Smooth muscle cell (in vitro differentiated cells): ENCODE results near the gene ADAMTSL2. TPM values are rescaled to one million over a fixed set of nuclear protein-coding genes. Genes with fewer than 3 reads are reported as not detected.

Experiments used
- DNase-seq: peaks from one replicate; lab custom pipeline; 2025; ENCODE audit not compliant: unreplicated experiment; lab: John Stamatoyannopoulos, UW
- H2AFZ ChIP-seq: fragments of 200-600 bp; sonication (generic); 2 replicates; pipeline ENCODE4 v1.6.0; 2016; ENCODE audit warnings: antibody characterized with exemption, low read depth, mild to moderate bottlenecking
- H3F3A ChIP-seq: fragments of 200-600 bp; sonication (generic); 2 replicates; pipeline ENCODE4 v1.6.0; 2017; ENCODE audit warnings: antibody characterized with exemption, low read depth
- H3K27ac ChIP-seq: fragments of 200-600 bp; sonication (generic); 2 replicates; pipeline ENCODE4 v1.5.1; 2016; ENCODE audit warnings: low read depth, mild to moderate bottlenecking
- H3K27me3 ChIP-seq: fragments of 200-600 bp; sonication (generic); 2 replicates; pipeline ENCODE4 v1.6.1; 2016; ENCODE audit warnings: low read depth, mild to moderate bottlenecking
- H3K36me3 ChIP-seq: fragments of 200-600 bp; sonication (generic); 2 replicates; pipeline ENCODE4 v1.5.1; 2016; ENCODE audit warnings: low read depth
- H3K4me1 ChIP-seq: fragments of 200-600 bp; sonication (generic); 2 replicates; pipeline ENCODE4 v1.5.1; 2016; ENCODE audit warnings: low read depth
- H3K4me2 ChIP-seq: fragments of 200-600 bp; sonication (generic); 2 replicates; pipeline ENCODE4 v1.6.0; 2016; ENCODE audit warnings: mild to moderate bottlenecking
- H3K4me3 ChIP-seq: fragments of 200-600 bp; sonication (generic); 2 replicates; pipeline ENCODE4 v1.5.1; 2016; ENCODE audit warnings: mild to moderate bottlenecking
- H3K79me2 ChIP-seq: fragments of 200-600 bp; sonication (generic); 2 replicates; pipeline ENCODE4 v1.6.0; 2016; ENCODE audit warnings: low read depth, mild to moderate bottlenecking
- H3K9ac ChIP-seq: fragments of 200-600 bp; sonication (generic); 2 replicates; pipeline ENCODE4 v1.6.0; 2016; ENCODE audit warnings: low read depth
- H3K9me3 ChIP-seq: fragments of 200-600 bp; sonication (generic); replicated peaks from 2 replicates; pipeline ENCODE4 v1.5.1; 2016; ENCODE audit warnings: low read depth
- H4K20me1 ChIP-seq: fragments of 200-600 bp; sonication (generic); 2 replicates; pipeline ENCODE4 v1.6.0; 2016; ENCODE audit warnings: low read depth
- WGBS: methylation state at CpG from one replicate; pipeline ENCODE4 v1.1.7; 2016; ENCODE audit warnings: low lambda C conversion rate; 5-methylcytosine and 5-hydroxymethylcytosine counted together
- polyA plus RNA-seq: library from polyadenylated mRNA; unstranded; fragments of >200 nt; fragmentation: Nextera tagmentation; extraction: Ambion mirVana; gene quantifications from 2 replicates; pipeline ENCODE4 v1.2.1, GENCODE V29; 2016
- total RNA-seq: library from RNA; depleted of rRNA; stranded (reverse); fragments of >200 nt; gene quantifications from 2 replicates; pipeline ENCODE4 v1.2.3, GENCODE V29; 2014
- TF ChIP-seq, protein P1 (sequence below): fragments of 200-600 bp; sonication (generic); IDR thresholded peaks from 2 replicates; pipeline ENCODE4 v1.5.1; 2017; ENCODE audit warnings: borderline replicate concordance, mild to moderate bottlenecking, antibody characterized with exemption; ENCODE audit not compliant: insufficient read depth, poor library complexity, severe bottlenecking

The ADAMTSL2 gene
- total and polyA plus RNA-seq, 2 experiments from 2014 or later: 8.1 to 10.5 TPM

DNA sequence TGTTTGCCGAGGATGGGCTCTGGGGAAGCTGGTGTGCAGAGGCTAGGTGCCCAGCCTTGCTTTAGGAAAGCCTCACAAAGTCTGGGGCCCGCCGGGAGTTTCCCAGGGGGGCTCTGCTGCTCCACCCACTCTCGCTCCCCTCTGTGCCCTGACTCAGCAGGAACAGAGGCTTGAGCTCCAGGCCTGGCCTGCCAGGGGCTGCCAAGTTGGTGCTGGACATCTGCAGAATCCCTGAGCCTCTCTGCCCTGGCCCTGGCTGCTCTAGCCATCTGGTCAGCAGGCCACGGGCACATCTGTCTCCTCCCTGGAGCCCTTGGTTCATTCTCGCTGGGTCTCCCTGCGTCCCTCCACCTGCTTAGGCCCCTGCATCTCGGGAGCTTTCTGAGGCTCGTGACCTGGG lies 647 bp upstream of the ADAMTSL2 start:
- Histone ChIP-seq H3K9me3 (no peaks in the 10 kb centered on the region), H3K36me3 (no peaks in the 10 kb centered on the region), H3F3A (no peaks in the 10 kb centered on the region), H3K79me2 (peaks cover 4% of the 10 kb centered on the region), H3K27ac (no peak overlapping the region), H3K4me2 (peak overlapping the region; percentile 91), H3K9ac (no peak overlapping the region), H2AFZ (peak overlapping the region; percentile 45), H4K20me1 (no peaks in the 10 kb centered on the region), H3K4me1 (peaks cover 12% of the 10 kb centered on the region), H3K27me3 (no peaks in the 10 kb centered on the region), H3K4me3 (peak overlapping the region; percentile 46)
- TF ChIP-seq, protein P1, sequence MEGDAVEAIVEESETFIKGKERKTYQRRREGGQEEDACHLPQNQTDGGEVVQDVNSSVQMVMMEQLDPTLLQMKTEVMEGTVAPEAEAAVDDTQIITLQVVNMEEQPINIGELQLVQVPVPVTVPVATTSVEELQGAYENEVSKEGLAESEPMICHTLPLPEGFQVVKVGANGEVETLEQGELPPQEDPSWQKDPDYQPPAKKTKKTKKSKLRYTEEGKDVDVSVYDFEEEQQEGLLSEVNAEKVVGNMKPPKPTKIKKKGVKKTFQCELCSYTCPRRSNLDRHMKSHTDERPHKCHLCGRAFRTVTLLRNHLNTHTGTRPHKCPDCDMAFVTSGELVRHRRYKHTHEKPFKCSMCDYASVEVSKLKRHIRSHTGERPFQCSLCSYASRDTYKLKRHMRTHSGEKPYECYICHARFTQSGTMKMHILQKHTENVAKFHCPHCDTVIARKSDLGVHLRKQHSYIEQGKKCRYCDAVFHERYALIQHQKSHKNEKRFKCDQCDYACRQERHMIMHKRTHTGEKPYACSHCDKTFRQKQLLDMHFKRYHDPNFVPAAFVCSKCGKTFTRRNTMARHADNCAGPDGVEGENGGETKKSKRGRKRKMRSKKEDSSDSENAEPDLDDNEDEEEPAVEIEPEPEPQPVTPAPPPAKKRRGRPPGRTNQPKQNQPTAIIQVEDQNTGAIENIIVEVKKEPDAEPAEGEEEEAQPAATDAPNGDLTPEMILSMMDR: no peak
- 63% methylated on average over 9 of the region's 9 CpGs for WGBS
- DNase-seq: no peak

DNA sequence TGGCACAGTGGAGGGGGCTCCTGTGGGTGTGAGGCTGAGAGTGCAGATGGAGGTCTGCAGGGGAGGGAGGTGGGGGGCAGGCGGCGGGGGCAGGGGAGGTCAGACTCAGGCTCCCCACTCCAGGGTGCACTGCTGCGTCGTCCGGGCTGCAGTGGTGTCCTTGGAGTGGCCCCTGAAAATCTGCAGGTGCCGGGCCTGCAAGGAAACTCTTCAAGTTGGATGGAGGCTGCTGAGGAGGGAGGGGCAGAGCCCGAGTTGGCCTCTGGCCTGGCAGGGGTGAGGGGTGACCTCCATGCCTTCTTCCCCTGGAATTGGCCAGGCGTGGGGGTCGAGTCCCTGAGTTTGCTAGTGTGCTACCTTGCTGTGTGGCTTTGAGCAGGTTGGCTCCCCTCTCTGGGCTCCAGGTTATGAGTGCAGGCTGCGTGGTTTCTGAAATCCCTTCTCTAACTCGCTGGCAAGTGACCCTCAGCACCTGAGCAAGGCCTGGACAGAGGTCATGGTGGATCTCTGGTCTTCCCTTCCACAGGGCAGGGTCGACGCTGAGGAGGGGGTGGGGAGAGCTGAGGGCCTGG lies 888 bp downstream of the ADAMTSL2 start:
- Histone ChIP-seq H3K9me3 (no peaks in the 10 kb centered on the region), H3K4me1 (peaks cover 12% of the 10 kb centered on the region), H3K27me3 (no peaks in the 10 kb centered on the region), H3K4me2 (peak overlapping the region; percentile 91), H3K4me3 (peak overlapping the region; percentile 46), H3K79me2 (peaks cover 4% of the 10 kb centered on the region), H3K36me3 (no peaks in the 10 kb centered on the region), H2AFZ (no peak overlapping the region), H3K27ac (no peak overlapping the region), H3K9ac (no peak overlapping the region), H4K20me1 (no peaks in the 10 kb centered on the region), H3F3A (no peaks in the 10 kb centered on the region)
- WGBS: 75% methylated on average over 13 of the region's 13 CpGs
- TF ChIP-seq, protein P1: no peak
- no peak for DNase-seq

DNA sequence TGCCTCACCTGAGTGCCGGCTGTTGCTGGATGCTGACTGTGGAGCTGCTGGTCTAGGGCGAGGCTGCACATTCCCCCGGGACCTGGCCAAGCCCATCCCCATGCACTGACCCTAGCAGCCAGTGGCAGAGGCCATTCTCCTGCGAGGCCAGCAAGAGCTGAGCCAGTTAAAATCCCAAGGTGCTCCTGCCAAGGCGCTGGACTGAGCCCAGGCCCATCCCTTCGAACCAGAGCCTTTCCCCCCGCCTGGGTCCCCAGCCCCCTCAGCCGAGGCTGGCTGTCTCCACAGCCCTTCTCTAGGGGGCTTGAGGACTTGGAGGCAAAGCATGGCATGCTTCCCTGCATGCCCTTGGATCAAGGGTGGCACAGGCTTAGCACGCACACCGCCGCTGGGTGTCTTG lies 1.6 kb downstream of the ADAMTSL2 start:
- peaks cover 4% of the 10 kb centered on the region for H3K79me2 ChIP-seq
- TF ChIP-seq, protein P1: no peak
- H2AFZ ChIP-seq: no peak overlapping the region
- no peaks in the 10 kb centered on the region for H3K27me3 ChIP-seq
- no peaks in the 10 kb centered on the region for H4K20me1 ChIP-seq
- H3K4me3 ChIP-seq: no peak overlapping the region
- no peaks in the 10 kb centered on the region for H3K9me3 ChIP-seq
- WGBS: 91% methylated on average over 11 of the region's 11 CpGs
- H3K4me2 ChIP-seq: no peak overlapping the region
- H3K9ac ChIP-seq: no peak overlapping the region
- peaks cover 12% of the 10 kb centered on the region for H3K4me1 ChIP-seq
- no peak overlapping the region for H3K27ac ChIP-seq
- DNase-seq: no peak
- H3K36me3 ChIP-seq: no peaks in the 10 kb centered on the region
- H3F3A ChIP-seq: no peaks in the 10 kb centered on the region

DNA sequence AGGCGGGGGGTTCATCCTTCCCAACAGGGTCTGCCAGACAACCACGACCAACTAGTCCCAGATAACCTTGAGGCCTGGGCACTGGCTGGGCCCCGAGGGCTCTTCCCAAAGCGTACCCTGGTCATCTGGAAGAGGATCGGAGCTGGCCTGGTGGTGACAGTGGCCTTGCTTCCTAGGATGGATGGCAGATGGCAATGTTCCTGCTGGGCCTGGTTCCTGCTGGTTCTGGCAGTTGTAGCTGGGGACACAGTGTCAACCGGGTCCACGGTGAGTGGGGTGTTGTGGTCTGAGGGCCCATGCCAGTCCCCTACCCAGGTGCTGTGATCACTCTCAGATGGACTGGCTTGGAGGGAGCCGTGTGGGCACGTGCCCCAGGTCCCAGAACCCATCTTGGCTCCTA lies 2.0 kb downstream of the ADAMTSL2 start:
- H3K4me1 ChIP-seq: peaks cover 12% of the 10 kb centered on the region
- no peak overlapping the region for H2AFZ ChIP-seq
- TF ChIP-seq, protein P1: no peak
- no peak for DNase-seq
- no peaks in the 10 kb centered on the region for H3K36me3 ChIP-seq
- H4K20me1 ChIP-seq: no peaks in the 10 kb centered on the region
- no peak overlapping the region for H3K9ac ChIP-seq
- no peaks in the 10 kb centered on the region for H3K27me3 ChIP-seq
- no peak overlapping the region for H3K27ac ChIP-seq
- H3K4me3 ChIP-seq: no peak overlapping the region
- no peak overlapping the region for H3K4me2 ChIP-seq
- H3F3A ChIP-seq: no peaks in the 10 kb centered on the region
- 96% methylated on average over 9 of the region's 9 CpGs for WGBS
- no peaks in the 10 kb centered on the region for H3K9me3 ChIP-seq
- H3K79me2 ChIP-seq: peaks cover 4% of the 10 kb centered on the region
